Retinal pigment epithelial cell (primary cell): ENCODE results near the gene GHR.
A peak's percentile ranks its signal among the peaks of the same experiment; 100 is the strongest.

ENCODE experiments used
- DNase-seq: peaks from one replicate; pipeline ENCODE4 v3.0.0-alpha.2; 2010; ENCODE audit warnings: low read depth
- H3K4me3 ChIP-seq: 2 replicates; pipeline ENCODE4 v1.5.1; 2011; ENCODE audit warnings: mild to moderate bottlenecking, low read length, control low read depth, moderate library complexity
- TF ChIP-seq, protein P1 (sequence below): conservative IDR thresholded peaks from 2 replicates; pipeline ENCODE4 v1.5.1; 2011; ENCODE audit warnings: low read depth, low read length, control low read depth, inconsistent platforms

Gene GHR

DNA sequence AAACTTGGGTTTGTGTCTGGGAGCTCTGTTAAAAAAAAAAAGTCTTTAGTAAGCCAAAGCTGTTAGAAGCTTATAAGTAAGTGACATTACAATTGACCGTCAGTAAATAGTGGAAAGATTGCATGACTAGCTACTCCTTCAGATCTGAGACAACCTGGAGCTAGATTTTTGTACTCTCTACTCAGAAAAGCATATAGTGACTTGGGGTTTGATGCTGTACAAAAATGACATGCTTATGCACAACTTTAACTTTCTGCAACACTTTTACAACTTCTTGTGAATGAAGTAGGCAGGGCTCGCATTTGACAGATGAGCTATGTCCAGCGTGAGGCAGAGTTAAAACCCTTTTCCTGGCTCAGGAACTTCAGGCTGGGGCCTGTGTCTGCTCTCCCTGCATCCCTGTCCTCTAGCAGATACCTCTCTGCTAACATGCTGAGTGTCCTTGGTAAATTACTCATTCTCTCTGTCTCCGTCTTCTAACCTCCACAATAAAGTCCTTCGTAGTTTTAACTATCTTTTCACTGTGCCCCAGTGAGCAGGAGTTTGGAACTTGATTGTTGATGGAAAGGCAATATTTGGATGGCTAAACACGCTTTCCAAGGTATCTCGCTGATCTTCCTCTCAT, 471 bp upstream of the GHR start:
- peak overlapping the region; percentile 61 for H3K4me3 ChIP-seq
- TF ChIP-seq, protein P1, sequence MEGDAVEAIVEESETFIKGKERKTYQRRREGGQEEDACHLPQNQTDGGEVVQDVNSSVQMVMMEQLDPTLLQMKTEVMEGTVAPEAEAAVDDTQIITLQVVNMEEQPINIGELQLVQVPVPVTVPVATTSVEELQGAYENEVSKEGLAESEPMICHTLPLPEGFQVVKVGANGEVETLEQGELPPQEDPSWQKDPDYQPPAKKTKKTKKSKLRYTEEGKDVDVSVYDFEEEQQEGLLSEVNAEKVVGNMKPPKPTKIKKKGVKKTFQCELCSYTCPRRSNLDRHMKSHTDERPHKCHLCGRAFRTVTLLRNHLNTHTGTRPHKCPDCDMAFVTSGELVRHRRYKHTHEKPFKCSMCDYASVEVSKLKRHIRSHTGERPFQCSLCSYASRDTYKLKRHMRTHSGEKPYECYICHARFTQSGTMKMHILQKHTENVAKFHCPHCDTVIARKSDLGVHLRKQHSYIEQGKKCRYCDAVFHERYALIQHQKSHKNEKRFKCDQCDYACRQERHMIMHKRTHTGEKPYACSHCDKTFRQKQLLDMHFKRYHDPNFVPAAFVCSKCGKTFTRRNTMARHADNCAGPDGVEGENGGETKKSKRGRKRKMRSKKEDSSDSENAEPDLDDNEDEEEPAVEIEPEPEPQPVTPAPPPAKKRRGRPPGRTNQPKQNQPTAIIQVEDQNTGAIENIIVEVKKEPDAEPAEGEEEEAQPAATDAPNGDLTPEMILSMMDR: no peak
- DNase-seq: no peak

DNA sequence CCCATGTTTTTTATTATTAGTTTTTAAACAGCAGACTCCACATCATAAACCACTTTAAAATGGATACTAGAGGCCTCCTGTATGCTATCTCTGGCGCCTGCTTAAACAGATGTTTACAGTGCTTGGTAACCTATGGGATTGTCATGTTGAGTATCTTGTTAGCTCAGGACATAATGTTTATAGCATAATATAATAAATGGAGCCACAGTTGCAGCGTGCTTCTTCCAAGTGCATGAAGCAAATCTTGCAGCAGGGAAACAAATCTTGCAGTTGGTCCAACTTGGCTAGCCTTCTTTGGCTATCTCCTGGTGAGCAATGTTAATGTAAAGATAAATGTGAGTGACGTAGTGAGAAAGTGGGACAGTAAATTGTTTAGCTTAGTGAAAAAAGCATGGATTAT, 2.8 kb downstream of the GHR start:
- TF ChIP-seq, protein P1: no peak
- DNase-seq: no peak
- H3K4me3 ChIP-seq: no peak overlapping the region

- DNase-seq: no peak
- TF ChIP-seq, protein P1: no peak
- H3K4me3 ChIP-seq: no peak overlapping the region
Measured at GRCh38 chr5:42429694-42430093, 6.5 kb downstream of the GHR start.

DNA sequence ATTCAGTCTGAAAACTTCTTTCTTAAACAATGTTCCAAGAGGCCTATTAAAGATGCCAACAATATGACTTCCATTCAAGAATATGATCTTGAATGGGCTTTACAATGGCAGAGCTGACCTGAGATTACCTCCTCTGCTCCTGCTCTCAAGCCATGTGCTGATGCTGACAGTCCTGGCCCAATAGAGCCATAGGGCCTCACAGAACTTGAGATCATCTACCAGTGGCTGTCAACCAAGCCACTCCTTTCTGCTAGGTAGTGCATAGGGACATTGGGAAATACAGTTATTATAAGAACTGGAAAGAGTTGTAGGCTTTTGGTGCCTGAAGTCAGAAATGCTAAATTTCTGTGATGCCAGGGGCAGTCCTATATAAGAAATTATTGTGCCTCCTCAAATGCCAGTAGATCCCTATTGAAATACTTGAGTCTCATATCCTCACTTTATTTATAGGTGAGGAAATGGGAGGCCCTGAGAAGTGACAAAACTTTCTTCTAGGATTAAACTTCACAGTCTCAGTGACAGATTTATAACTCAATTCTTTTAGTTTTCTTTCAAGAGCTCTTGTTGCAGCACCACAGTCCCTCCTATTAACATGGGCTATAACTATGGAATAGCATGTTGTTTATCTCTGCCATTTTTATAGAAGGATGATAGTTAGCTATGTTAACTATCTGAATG, 10.9 kb downstream of the GHR start:
- TF ChIP-seq, protein P1: no peak
- DNase-seq: no peak

DNA sequence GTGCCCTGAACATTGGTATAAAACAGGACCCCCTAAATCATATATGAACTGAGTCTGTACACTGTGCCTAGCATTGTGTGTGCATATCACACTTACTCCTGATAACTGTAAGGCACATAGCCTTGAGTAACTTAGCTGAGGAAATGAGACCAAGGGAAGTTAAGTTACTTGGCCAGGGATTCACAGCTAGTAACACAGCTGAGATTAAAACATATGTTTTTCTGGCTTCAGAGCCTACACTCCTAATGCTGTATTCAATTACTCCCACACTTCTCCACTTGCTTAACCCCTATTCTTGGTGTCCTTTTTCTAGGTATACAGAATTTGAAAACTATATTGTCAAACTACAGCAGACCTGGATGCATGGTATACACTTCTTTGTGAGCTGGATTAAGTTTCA, 12.8 kb downstream of the GHR start:
- TF ChIP-seq, protein P1: no peak
- H3K4me3 ChIP-seq: no peak overlapping the region
- no peak for DNase-seq

More for the DNA sequence above, 10.9 kb downstream of the GHR start:
- H3K4me3 ChIP-seq: no peak overlapping the region

DNA sequence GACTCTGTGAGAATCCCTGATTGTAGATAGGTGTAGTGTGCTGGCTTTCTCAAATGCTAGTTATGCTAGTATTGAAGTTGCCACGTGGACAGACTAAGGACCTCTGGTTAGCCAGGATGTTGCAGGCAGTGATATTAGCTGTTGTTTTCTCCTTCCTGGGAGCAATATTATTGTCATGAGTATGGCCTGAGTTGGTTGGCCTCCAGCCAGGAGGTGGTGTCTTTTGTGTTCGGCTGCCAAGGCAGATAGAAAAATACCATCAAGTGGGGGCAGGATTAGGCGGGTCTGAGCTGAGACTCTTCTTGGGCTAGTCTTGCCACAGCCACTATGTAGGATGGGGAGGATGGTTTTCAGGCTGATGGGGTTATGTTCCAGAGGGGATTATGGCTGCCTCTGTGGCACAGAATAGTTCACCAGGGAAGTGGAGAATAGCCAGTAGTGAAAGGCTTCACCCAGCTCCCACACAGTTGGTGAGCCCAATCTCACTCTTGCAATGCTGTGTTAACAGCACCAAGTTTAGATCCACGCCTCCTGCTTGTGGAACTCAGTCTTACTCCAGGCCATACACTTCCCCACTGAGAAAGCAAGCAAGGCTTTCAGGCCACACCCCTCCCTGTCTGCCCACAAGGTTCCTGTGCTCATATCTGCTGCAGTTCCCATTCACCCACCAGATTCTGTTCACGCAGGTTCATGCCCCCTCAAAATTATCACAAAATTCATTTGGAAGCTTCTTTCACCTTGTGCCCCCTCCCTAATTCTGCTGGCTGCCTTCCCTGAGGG, 31.2 kb downstream of the GHR start:
- TF ChIP-seq, protein P1: no peak
- no peak overlapping the region for H3K4me3 ChIP-seq

More for the DNA sequence above, 31.2 kb downstream of the GHR start:
- DNase-seq: no peak
